ENCODE results near the gene SH3RF3. TPM values are rescaled to one million over a fixed set of nuclear protein-coding genes. Genes with fewer than 3 reads are reported as not detected.

Gene SH3RF3
- total RNA-seq, 2 experiments from 2014 or later: 1.4 TPM

- no peak overlapping the region for H3K27ac Mint-ChIP-seq
- H3K4me1 Mint-ChIP-seq: no peaks in the 10 kb centered on the region
- H3K9me3 Mint-ChIP-seq (ENCODE audit: low read depth): no peaks in the 10 kb centered on the region
- no peaks in the 10 kb centered on the region for H3K27me3 Mint-ChIP-seq
- intact Hi-C loops (cut with DNase I, micrococcal nuclease): no loop called here
- ChIA-PET POLR2A (no interaction called here), CTCF (no interaction called here)
- DNase-seq (no peak), ATAC-seq (no peak)
- H3K36me3 Mint-ChIP-seq (ENCODE audit: low read depth): no peaks in the 10 kb centered on the region
- H3K4me3 Mint-ChIP-seq: no peak overlapping the region
These were observed 135.8 kb downstream of the SH3RF3 start for GRCh38 chr2:109264595-109265328.

DNA sequence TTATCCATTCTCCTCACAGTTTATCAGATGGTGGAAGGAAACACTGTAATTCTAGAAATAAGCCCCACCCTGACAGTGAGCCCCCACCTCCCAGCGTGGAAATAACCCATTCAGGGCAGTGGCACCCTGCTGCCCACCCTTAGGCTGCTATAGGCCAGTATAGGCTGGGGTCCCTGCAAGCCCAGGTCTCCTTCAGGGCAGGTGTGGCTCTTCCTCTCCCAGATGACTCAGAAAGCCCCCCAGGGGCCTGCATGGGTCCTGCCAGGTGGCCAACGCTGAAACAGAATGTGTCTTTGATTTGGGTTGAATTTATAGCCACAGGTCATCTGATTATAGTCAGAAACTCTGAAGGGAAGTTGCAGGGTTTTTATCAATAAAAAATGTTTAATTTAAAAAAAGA, 136.4 kb downstream of the SH3RF3 start:
- H3K9me3 Mint-ChIP-seq (ENCODE audit: low read depth): no peaks in the 10 kb centered on the region

GRCh38 chr2:109265953-109266352, 136.9 kb downstream of the SH3RF3 start:
- Mint-ChIP-seq H3K36me3 (ENCODE audit: low read depth) (no peaks in the 10 kb centered on the region), H3K4me3 (no peak overlapping the region), H3K4me1 (no peaks in the 10 kb centered on the region), H3K9me3 (ENCODE audit: low read depth) (no peaks in the 10 kb centered on the region), H3K27me3 (no peaks in the 10 kb centered on the region), H3K27ac (no peak overlapping the region)
- ATAC-seq: no peak
- intact Hi-C loops (cut with DNase I, micrococcal nuclease): no loop called here
- ChIA-PET CTCF (no interaction called here), POLR2A (no interaction called here)
- DNase-seq: no peak

More for the DNA sequence above, 136.4 kb downstream of the SH3RF3 start:
- no peaks in the 10 kb centered on the region for H3K27me3 Mint-ChIP-seq
- H3K36me3 Mint-ChIP-seq (ENCODE audit: low read depth): no peaks in the 10 kb centered on the region
- ATAC-seq (no peak), DNase-seq (no peak)
- no peak overlapping the region for H3K4me3 Mint-ChIP-seq
- H3K27ac Mint-ChIP-seq: no peak overlapping the region
- CTCF ChIA-PET: no interaction called here
- intact Hi-C loops (cut with DNase I, micrococcal nuclease): no loop called here
- H3K4me1 Mint-ChIP-seq: no peaks in the 10 kb centered on the region
- POLR2A ChIA-PET: no interaction called here

GRCh38 chr2:109266496-109266895, 137.5 kb downstream of the SH3RF3 start:
- Mint-ChIP-seq H3K4me3 (no peak overlapping the region), H3K27ac (no peak overlapping the region), H3K27me3 (no peaks in the 10 kb centered on the region), H3K4me1 (no peaks in the 10 kb centered on the region), H3K9me3 (ENCODE audit: low read depth) (no peaks in the 10 kb centered on the region), H3K36me3 (ENCODE audit: low read depth) (no peaks in the 10 kb centered on the region)
- ATAC-seq: no peak
- ChIA-PET CTCF (interaction anchor here (0.8 kb wide), 1 partner anchor 391 kb away, joined by 3 read pairs; no protein-coding TSS in a partner anchor), POLR2A (no interaction called here)
- intact Hi-C loops (cut with DNase I, micrococcal nuclease): no loop called here
- no peak for DNase-seq

- no peak overlapping the region for H3K4me3 Mint-ChIP-seq
- ChIA-PET CTCF (interaction anchor here (0.8 kb wide), 1 partner anchor 390 kb away, joined by 3 read pairs; no protein-coding TSS in a partner anchor), POLR2A (no interaction called here)
- no peaks in the 10 kb centered on the region for H3K27me3 Mint-ChIP-seq
- intact Hi-C loops (cut with DNase I, micrococcal nuclease): no loop called here
- DNase-seq (no peak), ATAC-seq (no peak)
- no peak overlapping the region for H3K27ac Mint-ChIP-seq
- no peaks in the 10 kb centered on the region for H3K9me3 Mint-ChIP-seq (ENCODE audit: low read depth)
- no peaks in the 10 kb centered on the region for H3K36me3 Mint-ChIP-seq (ENCODE audit: low read depth)
- H3K4me1 Mint-ChIP-seq: no peaks in the 10 kb centered on the region
These were observed 138.2 kb downstream of the SH3RF3 start for GRCh38 chr2:109266998-109267854.

DNA sequence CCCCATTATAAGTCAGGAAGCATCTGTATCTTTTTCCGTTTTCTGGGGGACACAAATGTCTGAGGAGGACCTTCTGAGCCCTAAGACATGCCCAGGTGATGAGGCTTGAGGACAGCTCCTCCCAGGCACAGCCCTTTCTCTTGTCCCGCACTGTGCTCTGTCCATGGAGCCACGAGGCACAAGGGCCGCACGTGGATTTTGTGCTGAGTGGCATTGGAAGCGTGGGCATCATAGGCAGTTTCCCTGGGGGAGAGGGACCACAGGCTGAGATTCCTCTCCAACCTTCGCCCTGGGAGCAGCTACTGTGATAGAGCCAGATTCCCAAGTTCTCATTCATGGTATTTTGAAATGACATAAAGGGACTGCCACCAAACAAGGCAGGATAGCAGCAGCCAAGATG, 139.9 kb downstream of the SH3RF3 start:
- Mint-ChIP-seq H3K4me1 (no peaks in the 10 kb centered on the region), H3K27ac (no peak overlapping the region), H3K27me3 (no peaks in the 10 kb centered on the region), H3K4me3 (no peak overlapping the region), H3K36me3 (ENCODE audit: low read depth) (no peaks in the 10 kb centered on the region), H3K9me3 (ENCODE audit: low read depth) (no peaks in the 10 kb centered on the region)
- DNase-seq: no peak
- ChIA-PET CTCF (no interaction called here), POLR2A (no interaction called here)
- no peak for ATAC-seq
- intact Hi-C loops (cut with DNase I, micrococcal nuclease): no loop called here

- Mint-ChIP-seq H3K27ac (no peak overlapping the region), H3K36me3 (ENCODE audit: low read depth) (no peaks in the 10 kb centered on the region), H3K4me3 (no peak overlapping the region), H3K27me3 (no peaks in the 10 kb centered on the region), H3K9me3 (ENCODE audit: low read depth) (no peaks in the 10 kb centered on the region), H3K4me1 (peaks cover 8% of the 10 kb centered on the region)
- intact Hi-C loops (cut with DNase I, micrococcal nuclease): loop anchor here in 1 of 2 experiments (10.0 kb wide), 1 partner anchor 125 kb away; no protein-coding TSS in a partner anchor
- no peak for ATAC-seq
- DNase-seq: no peak
- POLR2A ChIA-PET: no interaction called here
- CTCF ChIA-PET: no interaction called here
These were observed 140.9 kb downstream of the SH3RF3 start for GRCh38 chr2:109269706-109270504.

GRCh38 chr2:109270505-109271312, 141.7 kb downstream of the SH3RF3 start:
- no peak for ATAC-seq
- Mint-ChIP-seq H3K27ac (no peak overlapping the region), H3K4me3 (no peak overlapping the region), H3K4me1 (peaks cover 15% of the 10 kb centered on the region), H3K27me3 (no peaks in the 10 kb centered on the region), H3K36me3 (ENCODE audit: low read depth) (no peaks in the 10 kb centered on the region), H3K9me3 (ENCODE audit: low read depth) (no peaks in the 10 kb centered on the region)
- no peak for DNase-seq
- CTCF ChIA-PET: no interaction called here
- POLR2A ChIA-PET: no interaction called here
- intact Hi-C loops (cut with DNase I, micrococcal nuclease): loop anchor here in 1 of 2 experiments (10.0 kb wide), 1 partner anchor 124 kb away; no protein-coding TSS in a partner anchor

DNA sequence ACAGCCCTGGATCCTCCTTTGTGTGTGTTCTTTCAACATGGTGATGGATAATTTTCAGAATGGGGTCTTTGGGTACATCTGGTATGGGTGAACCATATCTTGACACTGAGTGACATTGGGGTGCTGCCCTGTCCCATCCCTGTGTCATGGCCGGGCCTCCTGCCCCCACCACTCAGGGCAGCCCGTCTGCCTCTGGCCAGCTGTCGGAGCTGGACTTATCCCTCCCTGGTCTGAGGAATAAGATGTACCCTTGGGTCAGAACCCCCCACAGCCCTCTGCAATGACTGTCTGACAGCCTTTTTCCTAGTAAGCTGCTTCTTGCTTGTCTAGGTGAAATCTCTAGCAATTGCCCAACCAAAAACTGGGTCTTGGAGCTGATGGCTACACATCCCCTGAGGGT, 142.9 kb downstream of the SH3RF3 start:
- H3K36me3 Mint-ChIP-seq (ENCODE audit: low read depth): no peaks in the 10 kb centered on the region
- intact Hi-C loops (cut with DNase I, micrococcal nuclease): loop anchor here in 1 of 2 experiments (10.0 kb wide), 1 partner anchor 123 kb away; no protein-coding TSS in a partner anchor
- no peaks in the 10 kb centered on the region for H3K9me3 Mint-ChIP-seq (ENCODE audit: low read depth)
- H3K4me1 Mint-ChIP-seq: peaks cover 15% of the 10 kb centered on the region
- H3K27ac Mint-ChIP-seq: no peak overlapping the region
- CTCF ChIA-PET: no interaction called here
- ATAC-seq (no peak), DNase-seq (no peak)
- H3K4me3 Mint-ChIP-seq: no peak overlapping the region
- H3K27me3 Mint-ChIP-seq: no peaks in the 10 kb centered on the region
- POLR2A ChIA-PET: no interaction called here

DNA sequence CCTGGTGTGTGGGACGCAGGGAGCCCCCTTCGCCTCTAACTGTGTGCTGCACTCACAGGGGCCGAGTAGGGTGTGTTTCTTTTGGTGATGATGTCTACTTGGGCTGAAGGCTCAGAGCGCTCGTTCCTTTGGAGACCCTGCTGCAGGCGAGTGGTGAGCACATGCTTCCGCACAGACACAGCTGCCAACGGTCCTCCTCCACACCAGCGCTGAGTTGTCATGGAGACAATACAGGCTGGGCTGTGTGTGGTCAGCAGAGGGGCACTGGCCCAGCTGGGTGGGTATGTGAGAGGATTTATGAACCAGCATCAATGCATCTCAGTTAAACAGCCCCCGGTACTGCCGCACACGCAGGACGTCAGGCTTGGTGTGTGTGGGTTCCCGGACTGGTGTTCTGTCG, 143.5 kb downstream of the SH3RF3 start:
- no peak for ATAC-seq
- Mint-ChIP-seq H3K27ac (no peak overlapping the region), H3K27me3 (no peaks in the 10 kb centered on the region), H3K36me3 (ENCODE audit: low read depth) (no peaks in the 10 kb centered on the region), H3K4me1 (peaks cover 15% of the 10 kb centered on the region), H3K9me3 (ENCODE audit: low read depth) (no peaks in the 10 kb centered on the region), H3K4me3 (no peak overlapping the region)
- no peak for DNase-seq
- intact Hi-C loops (cut with DNase I, micrococcal nuclease): loop anchor here in 1 of 2 experiments (10.0 kb wide), 1 partner anchor 122 kb away; no protein-coding TSS in a partner anchor
- ChIA-PET CTCF (no interaction called here), POLR2A (no interaction called here)

Measured in activated CD4-positive, alpha-beta T cell treated with anti-CD3 and anti-CD28 coated beads for 36 hours (primary cell).